ENCODE measurements around the gene THSD4.
"Not testable (repeated sequence)": the region's sequence is repeated elsewhere in the genome, so short reads cannot be mapped to it uniquely, and the experiment has no call there.

Gene THSD4

DNA sequence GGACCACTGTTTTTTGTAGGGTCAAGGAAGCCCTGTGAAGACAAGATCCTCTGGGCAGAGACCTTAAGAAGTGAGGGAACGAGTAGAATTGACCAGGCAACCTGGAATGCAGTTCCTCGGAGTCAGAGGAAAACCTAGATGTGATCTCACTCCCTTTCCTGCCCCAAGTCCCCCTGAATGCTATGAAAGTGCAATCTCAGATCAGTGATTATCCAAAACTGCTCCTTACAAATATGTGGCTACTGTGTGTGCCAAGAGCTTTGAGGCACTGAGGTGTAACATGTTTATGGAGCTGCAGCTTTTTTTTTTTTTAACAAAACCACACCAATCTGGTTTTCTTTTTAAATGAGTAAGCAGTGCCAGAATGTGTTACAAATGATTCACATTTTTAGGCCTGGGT is 35.8 kb downstream of the THSD4 start:
- DNase-seq = no peak

DNA sequence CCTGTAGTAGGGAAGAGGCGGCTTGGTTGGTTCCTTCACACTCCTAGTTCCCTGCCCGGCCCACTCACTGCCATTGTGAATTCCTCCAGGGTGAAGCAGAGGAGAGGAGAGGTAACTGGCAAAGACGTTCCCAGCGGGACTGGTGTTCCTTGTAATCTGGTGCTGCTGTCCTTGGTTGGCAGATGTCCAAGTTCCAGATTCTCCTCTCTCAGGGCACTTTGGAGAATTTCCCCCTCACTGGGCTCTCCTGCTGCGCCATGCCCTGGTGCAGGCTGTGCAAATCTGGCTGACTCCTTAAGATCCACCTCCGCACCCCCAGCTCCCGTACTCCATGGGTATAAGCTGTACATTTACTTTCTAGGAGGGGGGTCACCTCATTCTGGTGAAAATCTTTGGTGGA is 37.3 kb downstream of the THSD4 start:
- no peak for DNase-seq

DNA sequence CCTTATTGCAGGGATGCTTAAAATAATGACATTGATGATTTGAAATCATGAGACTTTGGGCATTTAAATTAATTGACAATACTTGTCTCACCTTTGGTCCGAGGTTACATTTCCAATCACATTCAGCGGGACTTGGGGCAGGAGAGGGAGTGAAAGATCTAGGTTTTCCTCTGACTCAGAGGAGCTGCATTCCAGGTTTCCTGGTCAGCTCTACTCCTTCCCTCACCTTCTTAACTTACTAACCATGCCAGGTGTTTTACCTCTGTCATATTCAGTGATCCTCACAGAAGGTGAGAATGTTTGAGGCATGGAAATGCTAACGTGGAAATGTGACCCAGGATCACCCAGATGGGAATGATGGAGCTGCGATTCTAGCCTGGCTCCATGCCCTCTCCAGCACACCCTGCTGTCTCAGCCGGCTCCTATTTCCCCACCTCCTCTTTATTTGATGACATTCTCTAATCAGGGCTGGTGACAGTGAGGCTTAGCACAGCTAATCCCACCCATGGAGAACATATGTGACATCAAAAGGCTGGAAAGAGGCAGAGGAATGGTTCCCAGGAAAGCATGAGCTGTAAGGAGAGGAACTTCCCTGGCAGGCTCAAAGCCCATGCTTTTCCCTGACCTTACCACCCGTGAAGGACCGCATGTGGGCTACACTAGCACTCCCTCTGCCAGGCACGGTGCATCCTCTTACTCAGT is 38.7 kb downstream of the THSD4 start:
- no peak for DNase-seq

DNA sequence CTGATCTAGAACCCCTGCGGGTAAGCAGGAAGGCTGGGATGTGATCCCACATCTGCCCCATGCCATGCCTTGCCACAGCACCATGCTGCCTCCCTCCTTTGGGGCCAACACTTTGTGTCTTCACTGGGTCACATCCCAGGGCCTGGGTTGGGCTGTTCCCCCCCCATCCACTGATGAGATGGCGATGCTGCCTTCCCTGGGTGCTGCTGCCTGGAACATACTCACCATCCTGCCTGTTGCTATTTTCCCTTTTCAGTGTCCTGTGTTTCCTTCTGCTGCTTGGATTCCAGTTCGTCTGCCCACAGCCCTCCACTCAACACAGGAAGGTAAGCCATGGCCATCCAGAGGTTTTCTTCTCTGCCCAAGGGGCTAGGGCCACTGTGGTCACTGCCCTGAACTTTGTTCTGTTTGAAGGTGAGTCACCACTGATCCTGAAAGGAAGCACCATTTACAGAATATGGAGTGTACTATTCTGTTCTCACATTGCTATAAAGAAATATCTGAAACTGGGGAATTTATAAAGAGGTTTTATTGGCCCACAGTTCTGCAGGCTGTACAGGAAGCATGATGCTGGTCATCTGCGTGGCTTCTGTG is 39.4 kb downstream of the THSD4 start:
- no peak for DNase-seq

DNA sequence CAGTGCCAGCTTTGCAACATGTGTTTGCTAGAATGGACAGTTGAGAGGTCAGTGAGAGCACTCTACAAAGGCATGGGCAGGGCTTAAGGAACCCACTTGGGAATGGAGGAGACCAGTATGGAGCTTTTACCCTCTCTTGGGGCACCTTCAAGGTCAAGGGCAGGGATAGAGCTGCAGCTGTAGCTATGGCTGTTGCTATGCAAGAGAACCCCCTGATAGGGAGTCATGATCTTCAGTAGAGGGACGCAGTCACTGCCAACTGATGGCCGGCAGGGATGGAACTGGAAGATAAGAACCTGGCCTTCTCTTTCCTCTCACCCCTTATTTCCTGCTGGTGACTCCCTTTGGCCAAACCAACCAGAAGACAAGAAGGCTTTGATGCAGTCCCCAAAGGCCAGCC is 40.3 kb downstream of the THSD4 start:
- DNase-seq = no peak

DNA sequence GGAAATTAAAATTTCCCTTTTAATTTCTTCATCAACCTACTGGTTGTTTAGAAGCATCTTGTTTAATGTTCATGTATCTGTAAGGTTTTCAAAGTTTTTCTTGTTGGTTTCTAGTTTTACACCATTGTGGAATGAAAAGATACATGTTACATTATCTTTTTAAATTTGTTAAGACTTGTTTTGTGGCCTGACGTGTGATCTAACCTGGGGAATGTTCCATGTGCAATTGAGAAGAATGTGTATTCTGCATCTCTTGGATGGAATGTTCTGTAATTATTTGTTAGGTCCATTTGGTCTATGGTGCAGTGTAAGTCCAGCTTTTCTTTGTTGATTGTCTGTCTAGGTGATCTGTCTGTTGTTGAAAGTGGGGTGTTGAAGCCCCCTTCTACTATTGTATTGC is 45.7 kb downstream of the THSD4 start:
- no peak for DNase-seq

DNA sequence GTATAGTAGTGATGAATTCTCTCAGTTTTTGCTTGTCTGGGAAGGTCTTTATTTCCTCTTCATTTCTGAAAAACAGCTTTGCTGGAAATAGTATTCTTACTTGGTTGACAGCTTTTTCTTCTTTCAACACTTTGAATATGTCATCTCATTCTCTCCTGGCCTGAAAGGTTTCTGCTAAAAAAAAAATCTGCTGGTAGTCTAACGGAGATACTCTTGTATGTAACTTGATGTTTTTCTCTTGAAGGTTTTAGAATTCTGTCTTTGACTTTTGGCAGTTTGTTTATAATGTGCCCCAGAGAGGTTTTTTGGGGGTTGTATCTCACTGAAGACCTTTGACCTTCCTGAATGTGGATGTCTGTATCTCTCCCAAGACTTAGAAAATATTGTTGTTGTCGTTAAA is 47.0 kb downstream of the THSD4 start:
- no peak for DNase-seq

DNA sequence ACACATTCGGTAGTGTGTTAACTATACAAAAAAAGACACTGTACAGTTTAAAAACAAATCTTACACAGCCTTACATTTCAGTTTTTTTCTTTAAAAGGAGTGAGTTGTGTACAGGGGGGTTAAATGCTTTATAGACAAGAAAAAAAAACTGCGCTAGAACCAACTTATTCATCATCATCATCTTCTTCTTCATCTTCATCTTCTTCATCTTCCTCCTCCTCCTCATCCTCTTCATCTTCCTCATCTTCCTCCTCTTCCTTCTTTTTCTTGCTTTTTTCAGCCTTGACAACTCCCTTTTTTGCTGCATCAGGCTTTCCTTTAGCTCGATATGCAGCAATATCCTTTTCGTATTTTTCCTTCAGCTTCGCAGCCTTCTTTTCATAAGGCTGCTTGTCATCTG is 49.3 kb downstream of the THSD4 start:
- DNase-seq = not testable (repeated sequence)

DNA sequence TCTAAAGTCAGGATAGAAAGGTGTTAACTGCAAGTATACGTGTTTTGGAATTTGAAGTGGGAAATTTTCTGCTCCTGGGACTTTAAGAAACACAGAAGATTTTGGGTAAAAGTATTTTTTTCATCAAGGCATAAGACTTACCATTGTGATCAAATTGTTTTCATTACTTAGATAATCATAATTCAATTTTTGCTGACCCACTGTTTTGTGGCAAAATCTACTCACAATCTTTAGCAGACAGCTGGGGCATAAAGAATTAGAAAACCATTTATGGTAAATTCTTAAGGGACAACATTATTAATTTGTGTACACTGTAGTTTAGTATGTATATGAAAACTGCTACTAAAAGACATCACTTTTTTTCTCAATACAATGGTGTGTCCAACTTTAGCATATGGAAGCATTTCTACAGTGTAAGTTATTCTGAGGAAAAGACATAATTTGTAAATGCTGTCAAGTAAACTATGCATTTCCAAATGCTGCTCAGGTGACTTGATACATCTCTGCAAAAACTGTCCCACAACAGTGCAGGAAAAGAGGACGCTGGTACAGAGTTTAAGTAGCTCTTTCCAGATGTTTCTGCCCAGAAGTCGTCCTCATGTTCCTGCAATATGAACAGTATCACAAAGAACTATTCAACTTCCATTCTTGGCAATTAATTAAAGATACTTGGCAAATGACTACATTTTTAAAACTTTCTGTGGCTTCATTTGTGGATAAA is 52.3 kb downstream of the THSD4 start:
- DNase-seq = no peak

DNA sequence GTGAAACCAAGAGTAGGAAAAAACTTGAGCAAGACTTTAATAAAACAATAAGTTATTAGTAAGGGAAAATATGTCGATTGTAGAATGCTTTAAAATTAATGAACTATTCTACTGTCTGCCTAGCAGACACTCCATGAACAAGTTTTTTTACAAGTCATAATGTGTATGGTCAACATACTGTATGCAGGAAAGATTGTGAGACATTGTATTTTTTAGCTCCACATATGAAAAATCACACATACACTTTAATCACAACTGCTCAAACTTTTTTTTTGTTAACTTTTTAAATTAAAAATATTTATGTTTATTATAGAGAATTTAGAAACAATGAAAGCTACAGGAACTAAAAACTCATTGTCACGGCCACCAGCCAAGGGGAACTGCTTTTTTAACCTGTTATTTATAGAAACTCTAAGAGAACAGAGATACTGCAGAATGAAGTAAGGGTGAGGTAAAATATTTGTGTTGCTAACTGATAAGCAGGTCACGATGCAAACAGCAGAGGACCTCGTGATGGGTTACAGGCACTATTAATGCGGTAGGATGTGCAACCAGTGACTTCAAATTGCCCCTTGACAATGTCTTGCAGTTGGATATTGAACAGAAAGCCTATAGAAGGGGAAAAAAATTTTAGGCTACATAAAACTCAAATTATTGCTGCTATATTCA is 53.0 kb downstream of the THSD4 start:
- no peak for DNase-seq

DNA sequence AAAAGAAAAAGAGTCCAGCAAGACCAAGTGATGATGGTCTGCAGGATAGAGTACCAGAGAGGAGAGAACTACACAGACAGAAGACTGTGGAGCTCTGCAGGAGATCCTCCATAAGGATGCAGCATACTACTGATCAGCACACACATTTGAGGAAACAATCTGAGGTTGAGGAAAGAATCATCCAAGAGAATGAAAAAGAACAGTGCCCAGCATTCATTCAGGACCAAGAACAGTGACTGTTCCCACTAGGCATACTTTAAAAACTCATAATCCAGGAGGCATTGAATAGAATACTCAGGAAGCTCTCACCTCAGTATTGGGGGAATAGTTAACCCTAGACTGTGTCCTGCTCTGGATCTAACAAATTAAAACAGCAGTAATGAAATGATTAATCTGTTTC is 54.9 kb downstream of the THSD4 start:
- no peak for DNase-seq

DNA sequence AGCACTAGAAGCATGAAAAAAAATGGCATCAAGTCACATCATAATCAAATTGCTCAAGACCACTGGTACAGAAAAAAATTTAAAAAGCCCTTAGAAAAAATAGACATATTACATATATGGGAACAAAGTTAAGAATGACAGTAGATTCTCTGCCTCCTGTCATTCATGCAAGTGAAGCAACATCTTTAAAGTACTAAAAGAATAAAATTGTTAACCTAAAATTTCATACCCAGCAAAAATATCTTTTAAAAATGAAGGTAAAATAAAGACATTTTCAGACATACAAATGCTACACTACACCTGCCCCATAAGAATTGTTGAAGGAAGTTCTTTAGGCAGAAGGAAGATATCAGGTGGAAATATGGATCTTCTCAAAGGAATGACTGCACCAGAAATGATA is 55.9 kb downstream of the THSD4 start:
- no peak for DNase-seq

DNA sequence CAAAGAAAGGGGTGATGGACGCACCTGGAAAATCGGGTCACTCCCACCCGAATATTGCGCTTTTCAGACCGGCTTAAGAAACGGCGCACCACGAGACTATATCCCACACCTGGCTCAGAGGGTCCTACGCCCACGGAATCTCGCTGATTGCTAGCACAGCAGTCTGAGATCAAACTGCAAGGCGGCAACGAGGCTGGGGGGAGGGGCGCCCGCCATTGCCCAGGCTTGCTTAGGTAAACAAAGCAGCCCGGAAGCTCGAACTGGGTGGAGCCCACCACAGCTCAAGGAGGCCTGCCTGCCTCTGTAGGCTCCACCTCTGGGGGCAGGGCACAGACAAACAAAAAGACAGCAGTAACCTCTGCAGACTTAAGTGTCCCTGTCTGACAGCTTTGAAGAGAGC is 59.1 kb downstream of the THSD4 start:
- not testable (repeated sequence) for DNase-seq

DNA sequence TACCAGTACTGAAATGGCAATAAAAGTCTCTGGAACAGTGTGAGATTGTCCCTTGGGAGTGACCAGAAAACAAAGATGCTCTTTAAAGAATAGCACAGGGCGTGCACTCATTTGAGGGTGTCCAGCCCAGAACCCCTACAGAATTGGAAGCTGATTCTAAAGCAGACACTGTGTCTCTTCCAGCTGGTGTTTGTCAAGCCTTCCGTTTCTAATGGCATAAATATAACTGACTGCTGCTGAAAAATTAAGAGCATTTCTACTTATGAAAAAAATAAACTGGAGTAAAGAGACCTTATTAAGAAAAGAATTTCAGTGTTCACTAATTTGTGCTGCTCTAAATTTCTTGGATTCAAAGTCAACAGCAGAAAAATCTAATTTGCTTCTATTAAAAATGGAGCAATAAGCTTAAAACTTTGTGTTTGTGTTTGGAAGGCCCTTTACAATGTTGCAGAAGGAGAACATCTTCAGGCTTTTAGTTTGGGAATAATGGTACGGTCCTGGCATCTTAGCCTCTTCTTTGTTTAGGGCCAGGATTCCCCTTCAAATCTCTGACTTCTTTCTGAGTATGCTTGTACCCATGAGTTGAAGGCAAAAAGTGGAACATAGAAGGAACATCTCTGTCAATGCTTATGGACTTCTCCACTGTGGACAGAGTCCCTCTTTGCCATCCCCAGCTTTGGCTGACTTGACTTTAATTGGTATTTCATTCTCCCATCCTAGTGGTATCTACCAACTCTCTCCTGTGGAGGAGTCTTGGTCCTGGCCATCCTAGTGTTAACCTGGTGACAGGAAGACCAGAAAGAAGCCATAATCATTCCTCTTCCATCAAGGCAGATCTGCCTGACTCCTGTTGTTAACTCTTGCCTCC is 65.9 kb downstream of the THSD4 start:
- DNase-seq = no peak

DNA sequence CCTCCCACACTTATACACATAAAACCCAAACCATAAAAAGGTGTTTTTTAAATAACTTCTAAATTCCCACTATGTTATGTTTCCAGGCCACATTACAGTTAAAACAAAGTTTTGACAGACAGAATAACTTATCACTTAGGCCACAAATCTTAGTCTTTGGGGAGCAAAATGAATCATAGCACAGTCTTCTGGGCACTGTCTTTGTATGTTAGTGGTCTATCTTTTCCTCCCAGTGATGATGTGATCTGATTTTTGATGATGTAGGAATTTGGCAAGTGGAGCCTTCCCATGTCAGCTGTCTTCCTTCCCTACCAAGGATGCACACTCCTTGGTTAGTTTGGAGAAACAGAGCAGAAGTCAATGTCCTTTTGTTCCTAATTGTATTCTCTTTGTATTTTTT is 67.3 kb downstream of the THSD4 start:
- no peak for DNase-seq

DNA sequence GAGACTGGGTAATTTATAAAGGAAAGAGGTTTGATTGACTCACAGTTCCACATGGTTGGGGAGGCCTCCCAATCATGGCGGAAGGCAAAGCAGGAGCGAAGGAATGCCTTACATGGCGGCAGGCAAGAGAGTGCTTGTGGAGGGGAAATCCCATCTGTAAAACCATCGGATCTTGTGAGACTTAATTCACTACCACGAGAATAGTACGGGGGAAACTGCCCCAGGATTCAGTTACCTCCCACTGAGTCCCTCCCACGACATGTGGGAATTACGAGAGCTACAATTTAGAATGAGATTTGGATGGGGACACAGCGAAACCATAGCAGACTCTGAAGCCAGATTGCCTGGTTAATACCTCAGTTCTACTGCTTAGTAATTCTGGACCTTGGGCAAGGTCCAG is 67.8 kb downstream of the THSD4 start:
- DNase-seq = no peak

DNA sequence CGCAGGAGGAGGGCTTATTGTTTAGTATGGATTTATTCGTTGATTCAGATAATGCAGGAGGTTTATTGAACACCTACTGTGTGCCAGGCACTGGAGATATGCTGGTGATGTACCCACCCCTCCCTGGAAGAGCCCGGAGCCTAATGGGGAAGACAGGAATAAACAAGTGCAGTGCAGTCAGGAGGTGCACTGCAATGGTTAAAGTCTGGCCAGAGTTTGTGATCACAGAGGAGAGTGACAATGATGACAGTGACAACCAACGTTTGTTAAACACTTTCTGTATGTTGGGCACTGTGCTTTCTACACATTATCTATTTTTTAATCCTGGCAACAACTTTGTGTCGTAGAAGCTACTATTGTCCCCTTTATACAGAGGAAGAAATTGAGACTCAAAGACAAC is 70.4 kb downstream of the THSD4 start:
- DNase-seq = no peak

DNA sequence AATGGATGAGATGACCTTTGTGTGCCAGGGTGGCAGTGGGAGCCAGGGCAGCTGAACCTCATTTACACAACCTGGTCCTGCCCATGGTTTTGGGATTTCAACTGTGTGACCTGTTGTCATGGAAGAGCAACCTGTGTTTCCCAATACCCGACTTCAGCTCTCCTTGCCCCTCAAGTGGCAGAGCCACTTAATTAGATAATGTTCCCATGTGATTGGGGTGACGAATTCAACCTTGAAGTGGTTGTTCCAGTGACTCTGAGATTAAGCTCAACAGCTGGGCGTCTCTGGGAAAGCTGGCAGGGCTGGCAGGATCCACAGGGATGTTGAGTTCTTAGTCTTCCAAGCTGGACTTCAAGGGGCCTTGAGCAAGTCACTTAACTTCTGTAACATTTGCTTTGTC is 71.0 kb downstream of the THSD4 start:
- no peak for DNase-seq

DNA sequence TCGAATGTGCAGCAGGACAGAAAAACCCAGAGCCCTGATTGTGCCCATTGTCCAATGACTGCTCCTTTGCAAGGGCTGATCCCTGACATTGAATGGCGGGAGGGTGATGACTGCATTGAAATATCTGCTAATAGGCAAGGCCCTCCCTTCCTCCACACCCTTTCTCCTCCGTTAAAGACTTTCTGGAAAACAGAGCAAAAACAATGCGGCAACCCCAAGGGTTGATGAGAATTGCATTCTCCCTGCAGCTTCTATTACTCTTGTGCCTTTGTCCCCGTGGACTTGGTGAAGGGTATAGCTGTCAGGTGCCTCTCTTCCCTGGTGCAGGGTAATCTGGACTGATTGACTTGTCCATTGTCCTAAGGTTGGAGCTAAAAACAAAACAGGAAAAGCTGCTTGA is 71.8 kb downstream of the THSD4 start:
- no peak for DNase-seq

DNA sequence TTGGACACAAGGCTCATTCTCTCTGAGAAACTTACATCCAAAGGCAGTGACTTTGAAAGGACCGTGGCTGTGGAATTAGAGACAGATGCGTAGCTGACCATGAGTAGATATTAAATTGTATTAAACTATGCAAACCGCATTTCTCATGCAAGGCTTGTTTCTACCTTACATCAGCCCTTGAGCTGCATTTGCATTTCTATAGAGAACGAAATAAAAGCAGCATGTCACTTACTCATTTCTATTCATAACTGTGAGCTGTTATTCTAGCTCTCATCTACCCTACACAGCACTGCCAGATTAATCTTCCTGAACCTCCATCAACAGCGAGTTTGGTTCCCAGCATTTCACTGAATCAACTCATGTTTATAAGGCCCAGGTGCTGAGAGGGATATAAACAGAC is 72.3 kb downstream of the THSD4 start:
- DNase-seq = no peak

DNA sequence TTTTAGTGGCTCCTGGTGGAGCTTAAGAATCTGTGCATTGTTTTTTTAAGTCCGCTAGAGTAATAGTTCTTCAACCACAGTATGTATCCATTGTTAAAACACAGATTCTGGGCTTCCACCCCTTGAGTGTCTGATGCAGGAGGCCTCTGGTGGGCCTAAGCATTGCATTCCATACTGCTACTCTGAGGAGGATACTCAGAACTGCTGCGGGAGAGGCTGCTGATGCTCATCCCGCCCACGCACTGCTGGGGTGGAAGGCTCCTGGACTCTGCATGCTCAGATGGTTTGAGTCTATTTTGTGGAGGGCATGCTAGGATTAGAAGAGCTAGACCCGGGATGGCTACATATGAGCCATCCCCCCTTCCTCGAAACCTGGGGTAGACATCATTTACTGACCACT is 74.4 kb downstream of the THSD4 start:
- DNase-seq = no peak

DNA sequence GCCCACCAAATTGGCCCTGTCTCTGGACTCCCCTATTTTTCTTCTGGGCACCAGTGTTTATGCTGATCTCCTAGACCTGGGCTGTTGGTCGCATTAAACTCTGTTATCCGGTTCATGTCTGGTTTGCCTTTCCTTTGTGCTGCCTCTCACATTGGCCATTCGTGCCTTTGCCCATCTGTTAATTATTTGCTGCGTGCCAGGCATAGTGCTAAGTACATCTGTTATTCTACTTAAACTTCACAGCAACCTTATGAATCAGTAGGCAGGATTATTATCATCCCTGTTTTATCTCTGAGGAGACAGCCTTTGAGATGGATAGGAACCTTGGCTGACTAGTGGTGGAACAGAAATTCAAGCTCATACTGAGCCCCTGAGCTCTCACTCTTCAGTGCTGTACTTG is 76.0 kb downstream of the THSD4 start:
- DNase-seq = no peak

DNA sequence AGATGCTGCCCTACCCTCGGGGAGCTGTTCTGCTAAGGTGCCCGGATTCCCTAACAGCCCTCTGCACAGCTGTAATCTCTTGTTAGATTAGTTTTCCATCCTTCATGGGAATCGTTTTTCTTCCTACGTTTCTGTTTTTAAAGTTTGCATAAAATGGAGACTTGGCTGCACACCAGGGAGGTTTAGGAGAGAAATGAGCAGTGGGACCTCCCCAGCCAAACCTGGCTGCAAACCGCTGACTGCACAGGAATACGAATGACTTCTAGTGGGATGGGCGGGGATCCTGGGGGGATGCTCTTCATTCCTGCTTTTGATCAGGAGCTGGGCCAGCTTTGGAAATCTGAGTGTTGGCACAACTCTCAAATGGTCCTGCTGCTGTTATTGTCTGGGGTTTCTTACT is 77.5 kb downstream of the THSD4 start:
- no peak for DNase-seq
